ENCODE results near the gene PSMD5. TPM values are rescaled to one million over a fixed set of nuclear protein-coding genes. Genes with fewer than 3 reads are reported as not detected.

The PSMD5 gene
- total RNA-seq, 1 donor from 2014 or later, result 18.2 TPM

DNA sequence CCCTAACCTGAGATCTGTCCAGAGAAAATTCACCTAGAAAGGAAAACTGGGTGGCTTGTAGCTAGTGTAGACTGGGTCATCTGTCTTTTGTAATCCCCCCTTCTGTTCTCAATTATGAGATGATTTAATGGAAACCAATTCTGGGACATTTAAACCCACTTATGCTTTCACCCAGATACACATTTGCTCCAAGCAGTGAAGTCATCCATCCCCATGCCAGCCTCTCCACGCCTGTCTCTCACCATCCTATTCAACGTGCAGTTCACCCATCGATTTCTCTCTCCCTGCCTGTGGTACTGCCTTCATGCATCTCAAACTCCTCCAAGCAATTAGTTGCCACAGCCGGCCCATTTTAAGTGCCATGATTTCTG, 32.5 kb upstream of the PSMD5 start:
- no peak for DNase-seq (ENCODE audit: low read depth in 2 of 2)

DNA sequence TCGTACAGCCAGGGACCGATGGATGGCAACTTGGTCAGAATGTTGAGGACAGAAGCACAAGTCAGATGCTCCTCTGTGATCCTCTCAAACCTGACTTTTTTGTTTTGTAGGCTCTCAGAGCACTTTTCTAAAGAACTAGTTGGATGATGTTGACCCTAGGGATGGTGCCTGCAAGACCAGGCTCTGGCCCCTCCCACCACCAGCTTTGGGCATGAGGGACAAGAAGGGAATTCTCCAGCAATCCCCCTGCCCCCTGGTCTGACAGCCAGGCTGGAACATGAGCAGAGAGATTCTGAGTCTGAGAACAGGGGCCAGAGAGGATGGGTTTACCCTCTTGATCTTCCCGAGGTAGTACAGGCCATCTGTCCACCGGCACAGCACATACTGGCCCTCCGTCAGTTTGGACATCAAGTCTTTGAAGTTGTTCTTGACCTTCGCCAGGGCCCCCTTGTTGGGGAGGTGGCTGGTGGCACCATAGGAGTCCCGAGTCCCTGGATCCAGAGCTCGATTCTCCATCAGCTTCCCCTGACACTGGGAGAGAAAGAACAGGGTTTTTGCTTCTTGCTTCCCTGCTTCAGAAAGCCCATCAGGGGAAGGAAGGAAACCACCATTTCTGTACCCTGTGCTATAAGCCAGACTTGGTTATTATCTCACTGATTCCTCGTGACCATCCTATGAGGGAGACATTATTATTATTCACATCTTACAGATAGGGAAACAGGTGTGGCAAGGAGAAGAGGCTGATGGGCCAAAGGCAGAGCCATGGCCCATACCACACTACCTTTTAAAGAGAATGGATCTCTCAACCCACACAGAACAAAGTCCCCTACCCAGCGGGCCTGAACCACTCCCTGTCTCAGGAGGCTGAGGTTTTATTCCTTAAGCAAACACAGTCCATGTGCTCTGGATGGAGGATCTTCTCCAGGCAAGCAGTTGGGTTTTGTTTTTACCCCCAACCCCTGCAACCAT, 31.8 kb upstream of the PSMD5 start:
- no peak for DNase-seq (ENCODE audit: low read depth in 2 of 2)

DNA sequence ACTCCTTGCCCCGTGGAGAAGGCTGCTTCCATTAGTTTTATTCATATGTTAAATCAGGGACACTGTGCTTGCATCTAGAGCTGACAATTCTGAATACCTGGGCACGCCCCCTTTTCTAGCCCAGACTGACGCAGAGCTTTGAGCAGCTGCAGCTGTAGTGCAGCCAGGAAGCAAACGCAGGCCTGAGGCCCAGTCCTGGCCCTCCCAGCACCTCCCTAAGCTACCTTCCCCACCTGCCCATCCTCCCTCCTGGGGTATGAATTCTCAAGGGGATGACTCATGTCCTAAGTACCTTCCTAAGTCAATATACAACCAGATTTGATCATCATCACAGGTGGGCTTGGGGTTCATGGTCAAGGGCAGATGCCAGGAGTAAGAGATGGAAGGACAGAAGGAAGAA, 30.8 kb upstream of the PSMD5 start:
- no peak for DNase-seq (ENCODE audit: low read depth in 2 of 2)

DNA sequence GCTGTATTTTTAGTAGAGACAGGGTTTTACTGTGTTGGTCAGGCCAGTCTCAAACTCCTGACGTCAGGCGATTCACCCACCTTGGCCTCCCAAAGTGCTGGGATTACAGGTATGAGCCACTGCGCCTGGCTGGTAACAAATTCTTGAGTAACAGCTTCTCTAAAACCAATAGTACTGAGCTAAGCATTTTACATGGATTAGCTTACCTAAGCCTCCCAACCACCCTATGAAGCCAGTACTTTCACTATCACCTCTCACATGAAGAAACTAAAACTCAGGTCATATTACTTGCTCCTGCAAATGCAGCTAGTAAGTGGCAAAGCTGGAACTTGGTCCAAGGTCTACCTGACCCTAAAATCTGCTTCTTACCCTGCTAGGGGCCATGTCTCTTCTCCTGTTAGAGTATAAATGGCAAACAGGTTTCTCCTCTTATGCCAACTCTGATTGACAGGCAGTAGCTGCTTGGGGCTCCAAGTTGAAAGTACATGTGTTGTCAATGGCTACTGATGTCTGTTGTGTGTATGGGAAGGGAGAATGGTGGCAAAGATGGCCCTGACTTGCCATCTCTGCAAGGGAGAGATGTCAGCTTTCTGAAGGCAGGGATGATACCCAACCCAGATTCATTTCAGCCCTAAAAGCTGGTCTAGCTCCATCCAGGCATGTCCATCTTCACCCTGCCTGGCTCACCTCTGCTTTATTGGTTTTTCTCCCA, 30.2 kb upstream of the PSMD5 start:
- no peak for DNase-seq (ENCODE audit: low read depth in 2 of 2)

DNA sequence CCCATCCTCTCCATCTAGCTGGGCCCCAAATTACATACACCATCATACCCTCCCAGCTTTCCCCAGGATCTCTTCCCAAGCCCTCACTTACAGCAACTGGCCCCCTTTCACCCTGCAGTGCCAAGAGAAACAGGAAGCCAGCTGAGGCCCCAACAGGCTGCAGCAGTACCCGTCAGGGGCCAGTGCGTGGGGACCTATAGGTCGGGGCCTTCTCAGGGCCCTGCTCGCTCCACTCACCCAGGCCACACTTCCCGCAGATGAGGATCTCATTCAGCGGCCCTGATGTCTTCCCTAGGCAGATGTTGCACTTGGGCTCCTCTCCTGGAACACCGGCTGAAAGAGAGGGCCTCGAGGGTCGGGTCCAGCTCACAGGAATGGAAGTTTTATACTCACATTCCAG, 27.5 kb upstream of the PSMD5 start:
- DNase-seq (ENCODE audit: low read depth in 2 of 2), result peak in 1 of 2 donors; percentile 62

DNA sequence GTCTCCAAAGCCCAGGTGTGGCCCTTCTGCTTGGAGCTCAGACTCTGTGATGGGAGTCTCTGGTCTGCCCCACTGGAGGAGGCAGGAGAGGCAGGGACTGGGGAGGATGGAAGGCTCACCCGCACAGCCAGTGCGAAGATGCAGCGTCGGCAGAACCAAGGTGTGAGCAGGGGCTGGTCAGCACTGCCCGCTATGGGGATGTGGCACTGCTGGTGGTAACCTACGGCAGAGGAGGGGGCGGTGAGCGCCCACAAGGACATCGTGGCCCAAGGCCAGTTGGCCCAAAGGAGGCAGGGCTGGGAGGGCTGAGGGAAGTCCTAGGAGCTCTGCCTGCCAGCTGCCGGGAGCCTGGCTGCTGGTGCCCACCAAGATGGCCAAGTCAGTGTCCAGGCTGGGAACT, 27.0 kb upstream of the PSMD5 start:
- DNase-seq (ENCODE audit: low read depth in 2 of 2), result no peak

DNA sequence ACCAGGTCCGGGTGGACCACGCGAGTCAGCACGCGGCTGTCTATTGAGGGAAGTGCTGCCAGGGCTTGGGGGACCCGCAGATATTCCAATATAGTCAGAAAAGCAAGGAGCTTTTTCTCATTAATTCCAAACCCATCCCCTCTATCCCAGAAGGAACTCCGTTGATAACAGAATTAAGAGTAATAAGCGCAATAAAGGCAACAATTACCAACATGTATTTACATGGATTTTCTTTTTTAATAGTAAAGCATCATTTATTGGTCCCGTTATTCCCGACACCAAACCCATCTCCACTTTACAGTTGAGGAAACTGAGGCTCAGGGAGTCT, 26.6 kb upstream of the PSMD5 start:
- no peak for DNase-seq (ENCODE audit: low read depth in 2 of 2)

DNA sequence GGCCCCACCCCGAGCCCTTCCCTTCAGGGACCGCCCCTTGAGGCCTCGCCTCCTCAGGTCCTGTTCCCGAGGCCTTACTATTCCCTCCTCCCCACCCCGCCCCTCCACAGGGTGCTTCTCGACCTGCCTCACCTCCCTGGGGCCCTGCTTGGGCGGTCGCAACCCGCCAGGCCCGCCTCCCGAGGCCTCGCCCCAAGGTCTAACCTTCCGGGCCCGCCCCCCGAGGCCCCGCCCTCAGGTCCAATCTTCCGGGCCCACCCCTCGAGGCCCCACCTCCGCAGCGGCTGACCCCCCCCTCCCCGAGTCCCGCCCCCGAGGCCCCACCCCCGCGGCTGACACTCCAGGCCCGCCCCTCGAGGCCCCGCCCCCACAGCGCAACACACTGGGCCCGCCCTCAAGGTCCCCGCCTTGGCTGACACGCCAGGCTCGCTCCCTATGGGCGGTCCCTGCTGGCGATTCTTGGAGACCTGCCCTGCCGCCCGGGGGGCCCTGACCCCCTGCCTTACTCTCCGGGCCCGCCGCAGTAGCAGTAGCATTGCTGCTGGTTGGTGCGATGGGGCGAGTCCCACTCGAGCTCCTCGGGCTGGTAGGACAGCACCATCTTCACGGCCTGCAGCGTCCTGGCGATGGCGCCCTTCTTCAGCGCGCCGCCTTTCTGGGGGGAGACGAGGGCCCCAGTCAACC, 26.1 kb upstream of the PSMD5 start:
- peak; percentile 24 to 88 for DNase-seq (ENCODE audit: low read depth in 2 of 2)

DNA sequence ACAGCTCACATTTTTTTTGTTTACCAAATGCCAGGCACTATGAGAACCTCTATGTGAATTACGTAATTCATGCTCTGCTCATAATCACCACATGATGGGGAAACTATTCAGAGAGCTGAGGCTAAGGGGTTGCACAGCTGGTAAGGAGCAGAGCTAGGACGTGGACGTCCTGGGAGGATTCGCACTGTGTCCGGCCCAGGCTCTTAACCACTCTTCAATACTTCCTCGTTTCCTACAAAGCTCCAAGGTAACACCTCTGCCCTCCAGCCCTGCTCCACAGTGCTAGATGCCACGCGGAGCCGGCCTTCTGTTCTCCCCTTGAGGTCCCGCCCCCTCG, 25.6 kb upstream of the PSMD5 start:
- DNase-seq (ENCODE audit: low read depth in 2 of 2), result no peak

DNA sequence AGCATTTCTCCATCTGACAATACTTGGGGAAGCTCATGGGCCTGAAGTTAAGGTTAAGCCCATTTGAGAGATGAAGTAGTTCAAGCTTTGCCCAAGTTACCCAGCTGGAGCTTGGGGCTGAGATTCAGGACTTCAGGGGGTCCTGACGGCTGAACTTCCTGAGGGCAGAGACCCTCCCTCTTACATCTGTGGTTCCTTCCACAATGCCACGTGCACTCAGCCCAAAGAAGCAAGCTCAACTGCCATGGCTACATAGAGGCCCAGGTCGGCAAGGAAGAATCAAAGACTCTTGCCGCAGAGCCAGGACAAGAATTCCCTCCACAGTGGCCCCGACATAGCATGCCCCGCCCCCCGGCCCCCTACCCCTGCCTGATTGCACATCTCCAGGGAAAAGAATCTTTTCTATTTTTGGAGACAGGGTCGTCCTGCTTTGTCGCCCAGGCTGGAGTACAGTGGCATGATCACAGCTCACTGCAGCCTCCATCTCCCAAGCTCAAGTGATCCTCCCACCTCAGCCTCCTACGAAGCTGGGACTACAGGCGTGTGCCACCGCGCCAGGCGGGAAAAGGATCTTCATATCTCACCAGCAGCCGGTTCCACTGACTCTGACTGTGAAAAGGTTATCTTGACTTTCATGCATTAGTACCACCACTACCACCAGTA, 25.1 kb upstream of the PSMD5 start:
- no peak for DNase-seq (ENCODE audit: low read depth in 2 of 2)

DNA sequence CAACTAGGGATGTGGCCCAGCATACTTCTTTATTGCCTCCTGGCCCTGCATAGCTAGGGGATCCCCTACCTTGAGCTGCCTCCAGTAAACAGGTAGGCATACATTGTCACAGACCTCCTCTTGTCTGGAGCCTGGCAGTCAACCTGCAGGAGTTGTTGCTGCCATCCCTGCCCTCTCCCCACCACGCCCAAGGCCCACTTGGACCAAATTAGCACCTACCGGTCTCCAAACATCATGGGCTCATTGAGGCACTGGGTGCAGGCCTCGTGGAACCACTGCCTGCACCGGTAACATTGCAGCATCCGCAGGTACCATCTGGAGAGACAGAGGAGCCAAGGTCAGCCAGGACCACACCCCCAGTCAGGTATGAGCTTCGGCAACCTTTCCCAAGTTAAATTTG, 23.9 kb upstream of the PSMD5 start:
- DNase-seq (ENCODE audit: low read depth in 2 of 2), result no peak

DNA sequence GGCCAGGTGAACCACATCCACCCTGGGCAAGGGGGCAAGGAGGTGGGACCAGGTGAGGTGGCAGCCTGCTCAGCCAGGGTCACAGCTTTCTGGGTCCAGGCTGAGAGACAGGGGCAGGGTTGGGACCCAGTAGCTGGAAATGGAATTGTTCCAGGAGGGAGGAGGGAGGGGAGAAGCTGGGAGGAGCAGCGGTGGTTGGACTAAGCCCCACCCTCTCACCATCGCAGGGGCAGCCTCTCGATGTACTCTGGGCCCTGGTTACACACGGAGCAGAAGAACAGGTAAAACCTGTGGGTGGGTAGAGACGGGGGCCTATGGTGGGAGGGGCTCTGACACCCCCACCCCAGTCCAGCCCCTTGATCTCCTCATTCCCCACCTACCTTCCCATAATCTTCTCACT, 23.1 kb upstream of the PSMD5 start:
- no peak for DNase-seq (ENCODE audit: low read depth in 2 of 2)

DNA sequence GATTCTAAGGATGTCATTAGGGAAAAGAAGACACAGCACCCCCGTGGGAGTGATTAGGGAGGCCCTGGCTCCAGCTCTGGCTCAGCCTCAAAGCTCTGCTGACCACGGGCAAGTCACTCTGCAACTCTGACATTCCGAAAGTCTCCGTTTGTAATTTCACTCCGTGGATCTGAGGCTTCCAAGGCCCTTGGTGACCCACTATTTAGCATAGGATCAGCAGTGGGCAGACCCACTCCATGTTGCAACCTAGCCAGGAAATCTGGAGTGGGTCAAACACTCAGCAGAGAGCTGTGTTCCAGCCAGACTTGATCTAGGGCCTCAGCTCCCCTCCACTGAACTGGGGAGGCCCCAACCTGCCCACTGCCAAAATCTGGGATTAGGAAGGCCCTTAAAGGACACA, 22.5 kb upstream of the PSMD5 start:
- DNase-seq (ENCODE audit: low read depth in 2 of 2), result no peak

DNA sequence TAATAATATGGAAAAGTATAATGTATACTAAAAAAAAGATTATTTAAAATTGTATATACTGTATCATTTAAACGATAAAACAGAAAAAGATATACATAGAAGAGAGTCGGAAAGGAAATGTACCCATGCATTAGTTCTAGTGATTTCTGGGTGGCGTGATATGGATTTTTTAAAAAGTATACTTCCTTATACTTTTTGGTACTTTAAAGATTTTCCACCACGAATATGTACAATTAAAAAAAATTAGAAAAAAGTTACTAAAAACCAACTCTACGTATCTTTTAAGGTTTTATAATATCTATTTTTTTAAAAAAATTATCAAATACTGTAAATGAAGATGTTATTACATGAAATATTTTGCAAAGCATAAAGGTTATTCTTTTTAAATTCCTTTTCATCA, 22.0 kb upstream of the PSMD5 start:
- no peak for DNase-seq (ENCODE audit: low read depth in 2 of 2)

DNA sequence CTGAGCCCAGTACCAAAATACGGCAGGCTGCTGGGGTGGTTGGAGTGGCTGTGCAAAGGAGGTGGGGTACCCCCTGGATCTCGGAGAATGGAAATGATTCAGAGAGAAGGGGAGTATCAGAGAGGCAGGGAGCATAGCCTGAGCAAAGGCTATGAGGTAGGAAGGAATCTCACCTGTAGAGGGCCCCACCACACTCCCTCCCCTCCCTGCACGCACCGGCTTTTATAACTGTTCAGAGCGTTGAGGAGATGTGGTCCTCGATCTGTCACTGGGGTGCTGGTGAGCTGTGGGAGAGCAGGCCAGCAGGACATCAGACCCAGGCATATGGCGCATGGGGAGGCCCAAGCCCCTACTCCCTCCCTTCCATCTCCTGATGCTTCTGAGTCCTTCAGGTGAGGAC, 21.1 kb upstream of the PSMD5 start:
- DNase-seq (ENCODE audit: low read depth in 2 of 2), result no peak

DNA sequence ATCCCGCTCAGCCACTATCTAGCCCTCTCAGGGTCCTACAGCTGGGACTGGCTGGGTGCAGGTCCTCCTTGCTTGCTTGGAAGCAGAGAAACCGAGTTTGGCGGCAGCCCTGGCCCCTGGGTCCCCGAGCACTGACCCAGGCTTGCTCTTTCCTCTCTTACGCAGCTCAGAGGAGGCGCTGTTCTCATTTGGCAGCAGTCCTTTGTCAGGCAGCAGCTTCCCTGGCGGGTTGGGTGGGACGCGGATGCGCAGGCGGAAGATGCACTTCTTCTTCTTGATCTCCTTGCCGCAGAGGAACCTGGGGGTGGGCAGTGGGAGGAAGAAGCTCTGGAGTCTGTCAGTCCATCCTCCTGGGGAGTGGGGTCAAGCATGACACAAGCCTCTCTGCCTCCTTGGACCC, 19.7 kb upstream of the PSMD5 start:
- no peak for DNase-seq (ENCODE audit: low read depth in 2 of 2)

DNA sequence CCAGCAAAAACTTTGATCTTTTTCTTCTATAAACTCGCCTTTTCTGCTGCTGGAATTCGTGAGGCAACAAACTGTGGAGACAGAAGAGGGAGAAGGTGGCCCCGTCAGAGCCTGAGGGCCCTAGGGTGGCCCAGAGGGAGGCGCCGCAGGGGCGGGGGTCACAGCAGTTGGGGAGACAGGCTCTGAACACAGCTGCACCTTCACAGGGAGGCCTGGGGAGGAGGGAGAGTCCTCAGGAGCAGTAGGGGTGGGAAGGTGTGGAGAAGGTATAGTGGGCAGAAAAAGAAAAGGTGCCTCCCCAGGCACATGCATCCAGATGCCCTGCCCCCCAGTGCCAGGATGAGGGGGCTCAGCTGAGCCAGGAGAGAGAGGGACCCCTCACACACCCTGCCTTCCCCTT, 19.2 kb upstream of the PSMD5 start:
- DNase-seq (ENCODE audit: low read depth in 2 of 2), result no peak

DNA sequence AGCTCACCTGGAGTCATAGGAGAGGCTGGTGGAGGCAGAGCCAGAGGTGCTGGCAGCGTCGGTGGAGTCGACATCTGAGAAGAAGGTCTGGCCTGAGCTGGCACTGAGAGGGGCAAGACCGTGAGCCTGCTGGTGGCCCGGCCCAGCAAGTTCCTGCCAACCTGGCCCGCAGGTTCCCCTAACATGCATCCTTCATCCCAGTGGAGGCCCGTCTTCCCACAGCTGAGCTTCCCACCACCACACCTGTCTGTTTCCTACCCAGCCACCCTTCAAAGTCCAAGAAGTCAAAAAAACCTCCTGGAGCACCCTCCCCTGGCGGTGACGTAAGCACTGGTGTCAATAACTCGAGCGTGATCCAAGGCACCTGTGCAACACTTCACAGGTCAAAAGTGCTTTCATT, 17.4 kb upstream of the PSMD5 start:
- no peak for DNase-seq (ENCODE audit: low read depth in 2 of 2)

DNA sequence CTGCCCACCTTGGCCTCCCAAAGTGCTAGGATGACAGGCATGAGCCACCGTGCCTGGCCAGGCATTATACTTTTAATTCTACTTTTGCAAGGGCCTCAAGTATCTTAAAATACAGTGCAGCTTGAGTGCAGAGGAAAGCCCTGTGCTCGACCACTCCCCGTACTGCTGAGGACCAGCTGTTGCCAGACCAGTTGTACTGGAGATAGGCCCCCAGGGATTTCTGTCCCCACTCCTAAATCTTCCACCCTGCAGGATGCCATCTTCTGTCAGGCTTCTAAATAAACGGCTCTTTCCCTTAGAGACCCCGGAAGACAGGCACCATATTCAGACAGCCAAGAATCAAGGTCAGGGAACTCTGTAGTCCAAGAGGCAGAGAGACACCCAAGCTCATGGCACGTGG, 16.6 kb upstream of the PSMD5 start:
- DNase-seq (ENCODE audit: low read depth in 2 of 2), result no peak

DNA sequence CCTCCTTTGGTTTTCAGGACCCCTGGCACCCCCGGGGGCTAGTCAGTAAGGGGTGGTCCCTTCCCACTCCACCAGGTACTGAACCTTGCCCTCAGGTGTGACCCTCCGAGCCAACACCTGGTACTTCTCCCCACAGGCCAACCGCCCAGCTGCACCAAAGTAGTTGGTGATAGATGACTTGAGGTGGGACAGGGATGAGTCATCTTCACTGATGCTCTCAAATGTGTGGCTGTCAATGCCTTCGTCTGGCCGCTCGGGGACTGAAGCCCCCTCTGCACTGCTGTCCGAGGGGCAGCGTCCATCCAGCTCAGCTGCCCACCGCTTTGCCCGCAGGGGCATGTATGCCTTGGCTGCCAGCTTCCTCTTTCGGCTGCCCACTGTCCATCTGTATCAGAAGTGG, 15.2 kb upstream of the PSMD5 start:
- no peak for DNase-seq (ENCODE audit: low read depth in 2 of 2)

DNA sequence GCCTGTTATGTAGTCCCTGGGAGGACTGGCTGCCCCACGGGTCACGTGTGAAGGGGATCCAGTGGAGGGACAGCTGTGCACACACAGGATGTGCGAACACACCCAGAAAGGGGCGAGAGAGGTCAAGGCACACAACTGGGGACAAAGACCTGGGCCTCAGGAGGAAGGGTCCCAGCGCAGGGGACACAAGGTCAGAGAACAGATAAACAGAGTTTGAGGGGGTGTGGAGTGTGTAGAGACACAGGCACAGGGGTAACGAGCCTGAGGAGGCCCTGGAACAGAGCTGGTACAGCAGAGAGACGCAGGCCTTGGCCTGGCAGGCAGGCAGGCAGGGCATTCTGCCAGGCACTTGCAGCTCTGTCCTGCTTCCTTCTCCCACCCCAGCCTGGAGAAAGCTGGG, 14.8 kb upstream of the PSMD5 start:
- DNase-seq (ENCODE audit: low read depth in 2 of 2), result no peak

DNA sequence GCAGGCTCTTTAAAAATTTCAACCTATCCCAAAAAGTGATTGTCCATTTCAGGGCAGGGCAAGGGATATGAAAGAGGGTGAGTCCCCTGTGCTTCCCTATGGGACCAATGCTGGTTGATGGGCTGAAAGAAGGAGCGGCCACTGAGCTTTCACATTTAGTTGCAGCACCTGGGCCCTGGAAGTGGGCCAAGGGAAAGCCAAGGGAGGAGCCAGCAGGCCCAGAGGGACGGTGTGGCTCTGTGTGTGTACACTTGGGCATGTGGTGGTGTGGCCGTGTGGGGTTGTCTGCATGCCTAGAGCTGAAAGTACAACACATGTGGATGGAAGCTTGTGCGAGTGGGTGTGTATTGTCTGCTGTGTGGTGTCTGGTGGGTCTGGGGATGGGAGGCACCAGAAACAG, 14.0 kb upstream of the PSMD5 start:
- DNase-seq (ENCODE audit: low read depth in 2 of 2), result no peak

Data from dermis microvascular lymphatic vessel endothelial cell (primary cell).